LoVo (cell line): ENCODE data around the gene PPOX.
A peak's percentile ranks its signal among the peaks of the same experiment; 100 is the strongest.

Experiments used
- DNase-seq: peaks from one replicate; pipeline ENCODE4 v3.0.0-alpha.2; 2016; ENCODE audit warnings: low spot score

Gene PPOX

DNA sequence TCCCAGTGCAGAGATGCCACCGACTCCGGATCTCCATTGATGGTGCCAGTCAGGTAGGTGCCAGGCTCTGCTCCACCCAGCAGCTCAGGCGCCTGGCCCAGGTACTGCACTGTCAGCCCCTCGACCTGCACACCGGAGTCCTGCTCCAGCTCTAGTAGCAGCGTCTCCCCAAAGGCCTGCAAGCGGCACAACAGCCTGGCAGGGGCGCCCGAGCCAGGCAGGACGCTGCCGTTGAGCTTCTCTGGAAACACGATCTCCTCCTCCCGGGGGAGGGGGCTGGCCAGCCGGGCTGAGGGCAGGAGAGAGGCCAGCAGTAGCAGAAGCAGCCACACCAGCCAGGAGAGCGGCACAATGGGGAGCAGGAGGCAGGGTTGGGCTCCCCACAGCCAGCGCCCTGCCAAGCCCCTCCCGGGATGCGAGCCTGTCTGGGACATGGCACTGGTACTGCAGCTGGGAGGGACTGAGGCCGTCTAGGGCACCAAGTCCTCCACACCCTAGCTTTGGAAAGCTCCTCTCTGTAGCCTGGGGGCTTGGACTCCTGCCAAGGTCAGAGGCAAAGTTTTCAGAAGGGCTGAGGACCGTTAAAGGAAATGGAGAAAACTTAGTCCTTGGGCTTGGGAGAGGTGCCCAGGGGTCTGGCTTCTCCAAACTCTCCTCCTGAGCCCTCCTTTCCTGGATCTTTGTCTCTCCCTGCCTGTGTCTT lies 32.1 kb downstream of the PPOX start:
- no peak for DNase-seq

DNA sequence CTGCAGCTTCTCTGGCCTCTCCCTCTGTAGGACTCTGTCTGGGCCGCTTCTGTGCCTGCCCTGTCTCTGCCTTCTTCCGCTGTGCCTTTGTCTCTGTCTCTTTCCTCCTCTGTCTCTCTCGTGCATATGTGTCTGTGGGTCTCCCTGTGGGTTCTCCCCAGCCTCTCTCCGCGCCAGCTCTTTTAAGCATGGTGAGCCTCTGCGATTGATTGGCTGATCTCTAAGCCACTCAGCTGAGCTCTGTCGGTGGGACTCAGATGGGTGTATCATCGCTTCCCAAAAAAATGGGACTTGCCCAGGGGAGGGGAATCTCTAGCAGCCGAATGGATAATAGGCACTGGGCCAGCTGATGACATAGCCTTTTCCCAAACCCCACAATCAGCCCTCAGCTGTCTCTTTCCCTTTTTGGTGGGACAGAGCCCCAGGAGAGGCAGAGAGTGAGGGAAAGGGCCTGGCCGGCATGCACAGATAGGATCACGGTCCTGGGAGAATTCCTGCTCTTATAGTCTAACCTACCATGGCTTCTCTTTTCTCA lies 32.7 kb downstream of the PPOX start, which contains the start of gene ADAMTS4:
ADAMTS4 (minus strand) TSS at position 158 of the 535 bp plus-strand sequence. CDS start 427 bp downstream, outside the sequence.
- no peak for DNase-seq

DNA sequence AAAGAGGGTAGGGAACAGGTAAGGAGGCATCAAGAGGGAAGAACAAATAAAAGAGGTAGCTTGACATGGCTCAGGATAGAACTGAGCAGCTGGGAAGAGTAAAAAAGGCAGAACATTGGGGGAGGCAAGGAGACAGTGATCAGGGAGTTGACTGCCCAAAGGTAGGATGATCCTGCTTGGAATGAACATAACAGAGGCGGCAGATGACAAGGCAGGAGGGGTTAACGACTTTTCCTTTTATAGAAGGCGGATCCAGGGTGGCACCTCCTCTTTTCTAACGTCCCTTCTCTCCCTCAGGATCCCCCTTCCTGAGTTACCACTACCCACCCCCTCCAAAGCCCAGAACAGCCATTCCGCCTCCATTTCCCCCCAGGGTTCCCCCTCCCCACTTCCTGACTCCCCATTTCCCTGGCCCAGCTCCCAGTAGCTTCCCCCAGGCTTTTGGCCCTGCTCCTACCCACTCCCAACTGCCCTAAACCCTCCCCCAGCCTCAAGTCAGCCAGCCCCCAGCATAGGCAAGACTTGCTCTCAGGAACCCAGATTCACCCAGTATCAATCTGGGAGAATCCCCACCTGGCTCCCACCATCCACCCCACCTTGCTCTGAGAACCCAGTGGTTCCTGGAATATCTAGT lies 33.4 kb downstream of the PPOX start:
- no peak for DNase-seq

DNA sequence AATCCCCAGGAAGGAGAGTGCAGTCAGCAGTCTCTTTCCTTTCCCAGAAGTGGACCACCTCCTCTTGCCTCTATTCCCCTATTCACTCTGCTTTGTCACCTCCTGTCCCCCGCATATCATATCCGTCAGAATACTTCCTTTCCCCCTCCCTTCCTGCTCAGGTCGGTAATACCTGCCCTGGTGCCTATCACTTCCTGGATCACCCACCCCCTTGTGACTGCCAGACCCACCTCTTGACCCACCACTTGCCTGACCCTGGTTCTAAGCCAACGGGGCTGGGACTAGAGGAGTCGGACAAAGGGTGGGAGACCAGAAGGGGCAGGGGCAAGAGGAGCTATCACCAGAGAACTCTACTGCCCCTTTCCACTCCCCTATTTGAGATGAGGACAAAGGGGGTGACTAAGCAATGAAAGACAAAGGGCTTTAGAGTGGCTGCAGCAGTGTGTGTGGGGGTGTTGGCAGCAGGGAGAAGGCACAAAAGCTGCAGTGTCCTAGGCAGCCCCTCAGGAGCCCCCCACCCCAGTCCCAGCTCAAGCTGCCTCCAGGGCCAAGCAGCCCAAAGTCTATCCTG lies 34.3 kb downstream of the PPOX start:
- DNase-seq = no peak

DNA sequence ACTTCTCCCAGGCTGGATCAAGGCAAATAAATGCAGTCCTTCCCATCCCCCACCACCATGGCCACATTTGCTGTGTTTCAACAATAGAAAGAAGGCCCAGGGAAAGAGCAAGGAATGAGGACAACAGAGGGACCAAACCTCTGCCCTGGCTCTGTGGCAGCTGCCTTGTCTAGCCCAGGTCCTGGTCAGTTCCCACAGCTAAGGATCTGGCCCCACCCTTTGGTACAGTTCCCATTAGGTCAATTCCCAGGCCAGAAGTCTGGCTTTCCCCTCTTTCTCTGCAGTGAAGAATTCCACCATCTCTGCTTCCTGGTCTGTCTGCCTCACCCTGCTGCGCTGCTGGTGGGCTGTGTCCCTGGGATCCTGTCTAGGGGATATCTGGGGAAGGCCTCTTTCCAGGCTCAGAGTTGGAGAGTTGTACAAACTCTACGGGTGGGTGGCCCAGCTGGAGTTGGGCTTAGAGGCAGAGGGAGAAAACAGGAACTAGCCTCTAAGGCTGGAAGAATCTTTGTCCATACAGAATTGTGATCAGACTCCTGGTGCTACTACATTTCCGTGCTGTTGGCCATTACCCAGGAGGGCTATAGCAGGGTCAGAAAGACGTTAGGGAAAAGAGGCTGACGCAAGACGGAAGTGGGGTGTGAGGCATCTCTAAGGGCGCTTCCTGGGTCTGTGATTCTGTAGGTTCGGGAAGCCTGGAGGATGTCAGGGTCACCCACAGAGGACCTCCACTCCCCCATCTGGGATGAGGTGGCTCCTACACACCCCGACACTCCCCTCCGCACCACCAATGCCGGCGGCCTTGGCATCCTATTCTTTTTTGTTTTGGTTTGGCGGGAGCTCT lies 35.0 kb downstream of the PPOX start:
- DNase-seq = no peak

DNA sequence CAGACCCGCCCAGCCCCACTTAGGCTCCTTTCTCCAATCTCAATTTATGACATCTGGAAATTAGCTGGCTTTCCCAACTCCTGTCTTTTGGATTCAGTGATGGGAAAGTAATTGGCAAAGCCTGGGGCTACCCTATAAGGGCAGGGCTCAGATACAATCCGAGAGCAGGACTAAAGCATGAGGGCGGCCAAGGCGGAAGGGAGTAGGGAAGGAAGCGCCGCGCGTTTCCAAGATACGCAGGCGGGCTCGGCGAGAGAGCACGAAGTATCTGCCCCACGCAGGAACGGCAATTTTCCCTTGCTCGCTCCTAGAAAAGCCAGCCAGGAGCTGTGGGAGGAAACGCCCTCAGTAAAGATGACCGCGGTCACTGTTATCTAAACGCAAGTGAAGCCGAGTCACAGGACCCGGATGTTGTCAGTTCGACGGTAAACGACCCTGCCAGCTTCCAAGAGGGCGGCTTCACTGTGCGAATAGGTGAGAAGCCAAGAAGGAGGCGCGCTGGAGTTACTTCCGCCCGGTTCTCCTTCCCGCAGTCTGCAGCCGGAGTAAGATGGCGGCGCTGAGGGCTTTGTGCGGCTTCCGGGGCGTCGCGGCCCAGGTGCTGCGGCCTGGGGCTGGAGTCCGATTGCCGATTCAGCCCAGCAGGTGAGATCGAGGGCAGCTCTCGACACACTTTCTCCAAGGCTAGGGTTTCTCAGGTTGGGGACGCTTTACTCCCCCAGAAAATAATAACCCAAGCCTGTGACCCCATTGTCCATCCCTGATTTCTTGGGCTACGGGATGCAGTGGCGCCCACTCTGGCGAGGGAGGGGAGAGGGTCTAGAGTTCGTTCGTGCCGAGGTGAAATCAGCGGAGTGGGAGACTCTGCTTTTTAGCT lies 35.8 kb downstream of the PPOX start, which contains the start of gene NDUFS2:
NDUFS2 (plus strand) TSS at position 532 of the 877 bp plus-strand sequence; CDS start at position 551, 19 bp downstream.
- peak; percentile 99 for DNase-seq

DNA sequence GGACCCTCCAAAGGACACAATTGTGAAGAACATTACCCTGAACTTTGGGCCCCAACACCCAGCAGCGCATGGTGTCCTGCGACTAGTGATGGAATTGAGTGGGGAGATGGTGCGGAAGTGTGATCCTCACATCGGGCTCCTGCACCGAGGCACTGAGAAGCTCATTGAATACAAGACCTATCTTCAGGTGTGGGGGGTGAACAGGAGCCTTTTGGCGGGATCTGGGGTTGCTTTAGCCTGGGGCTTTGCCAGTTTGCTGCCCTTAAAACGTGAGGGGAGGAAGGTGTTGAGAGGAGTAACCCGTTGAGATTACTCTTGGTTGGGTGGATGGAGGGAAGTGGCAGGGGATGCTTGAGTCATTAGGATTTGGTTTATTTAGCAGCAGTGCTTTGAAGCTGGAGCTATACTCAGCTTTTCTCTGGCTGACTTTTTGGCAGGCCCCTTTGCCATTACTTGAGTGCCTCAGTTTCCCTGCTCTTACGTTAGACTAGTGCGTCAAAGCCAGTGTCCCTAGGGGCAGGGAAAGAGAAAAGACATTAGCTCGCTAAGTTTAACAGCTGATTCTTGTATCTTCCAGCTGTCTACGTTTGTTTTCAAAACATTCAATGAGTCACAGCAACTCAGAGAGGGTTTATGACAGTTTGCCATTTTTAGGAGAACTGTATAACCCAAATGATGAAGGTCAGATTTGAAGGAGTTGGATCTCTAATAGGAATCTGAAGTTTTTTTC lies 40.4 kb downstream of the PPOX start:
- DNase-seq = no peak

DNA sequence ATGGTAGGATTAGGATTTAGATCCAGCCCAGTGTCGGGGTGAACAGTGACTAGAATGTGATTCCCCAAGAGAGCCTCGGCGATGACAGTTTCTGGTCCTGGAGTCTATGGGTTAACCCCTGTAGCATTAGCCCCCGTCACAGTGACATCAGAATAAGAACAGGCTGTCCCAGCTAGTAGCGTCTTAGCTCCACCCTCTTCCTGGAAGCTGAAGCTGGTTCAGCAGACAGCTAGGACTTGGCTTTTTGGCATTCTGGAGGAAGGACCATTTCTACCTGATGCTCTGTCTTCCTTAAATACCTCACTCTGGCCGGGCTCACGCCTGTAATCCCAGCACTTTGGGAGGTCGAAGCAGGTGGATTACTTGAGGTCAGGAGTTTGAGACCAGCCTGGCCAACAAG lies 40.9 kb downstream of the PPOX start:
- no peak for DNase-seq

DNA sequence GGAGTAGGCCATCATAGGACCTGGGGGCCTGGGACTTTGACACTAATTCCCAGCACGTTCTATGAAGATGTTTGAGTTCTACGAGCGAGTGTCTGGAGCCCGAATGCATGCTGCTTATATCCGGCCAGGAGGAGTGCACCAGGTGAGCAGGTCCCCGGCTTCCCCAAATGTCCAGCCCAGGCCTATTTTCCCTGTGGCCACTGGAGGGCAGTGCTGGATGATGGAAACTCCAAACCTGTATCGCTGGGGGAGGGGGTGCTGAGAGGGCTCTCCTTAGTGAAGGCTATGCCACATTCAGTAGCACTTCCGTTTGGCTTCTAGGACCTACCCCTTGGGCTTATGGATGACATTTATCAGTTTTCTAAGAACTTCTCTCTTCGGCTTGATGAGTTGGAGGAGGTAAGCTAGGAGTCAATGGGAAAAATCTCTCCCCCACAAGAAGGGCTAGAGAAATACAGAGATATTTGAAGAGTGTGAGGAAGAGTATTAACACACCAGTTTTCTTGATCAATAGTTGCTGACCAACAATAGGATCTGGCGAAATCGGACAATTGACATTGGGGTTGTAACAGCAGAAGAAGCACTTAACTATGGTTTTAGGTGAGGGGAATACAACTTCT lies 43.7 kb downstream of the PPOX start:
- DNase-seq = peak; percentile 56

DNA sequence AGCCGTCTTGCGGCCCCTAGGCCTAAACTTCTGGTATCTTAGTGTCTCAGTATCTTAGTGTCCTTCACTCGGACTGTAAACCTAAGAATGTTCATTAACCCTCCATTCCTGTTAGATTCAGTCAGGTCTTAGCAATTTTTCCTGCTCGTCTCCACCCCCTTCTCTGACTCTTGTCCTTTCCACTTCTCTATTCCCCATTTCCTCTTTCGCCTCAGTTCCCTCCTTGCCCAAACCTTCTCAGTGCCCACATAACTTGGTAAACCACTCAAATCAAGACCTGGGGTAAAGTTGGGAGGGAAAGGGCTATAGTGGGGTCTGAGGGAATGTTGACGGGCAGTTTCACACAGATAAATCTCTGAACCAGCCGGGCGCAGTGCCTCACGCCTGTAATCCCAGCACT lies 48.1 kb downstream of the PPOX start:
- DNase-seq = no peak

DNA sequence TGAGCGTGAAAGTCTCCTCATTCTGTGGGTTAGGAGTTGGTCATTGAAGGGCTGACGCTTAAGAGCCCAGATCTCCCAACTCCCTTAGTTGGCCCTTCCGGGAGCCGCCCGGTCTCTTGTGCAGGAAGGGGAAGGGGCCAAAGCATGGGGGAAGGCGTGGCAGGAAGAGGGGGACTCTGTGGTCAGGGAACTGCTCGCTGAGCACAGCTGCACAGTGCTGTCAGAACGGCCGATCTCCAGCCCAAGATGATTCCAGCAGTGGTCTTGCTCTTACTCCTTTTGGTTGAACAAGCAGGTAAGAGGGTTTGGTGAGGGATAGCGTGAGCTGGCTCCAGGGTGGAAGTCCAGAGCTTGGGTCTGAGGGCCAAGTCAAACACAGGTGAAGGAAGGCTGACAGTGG lies 48.9 kb downstream of the PPOX start, which contains the start of gene FCER1G:
FCER1G (plus strand) TSS at position 220 of the 400 bp plus-strand sequence; CDS start at position 247, 27 bp downstream.
- DNase-seq = no peak

DNA sequence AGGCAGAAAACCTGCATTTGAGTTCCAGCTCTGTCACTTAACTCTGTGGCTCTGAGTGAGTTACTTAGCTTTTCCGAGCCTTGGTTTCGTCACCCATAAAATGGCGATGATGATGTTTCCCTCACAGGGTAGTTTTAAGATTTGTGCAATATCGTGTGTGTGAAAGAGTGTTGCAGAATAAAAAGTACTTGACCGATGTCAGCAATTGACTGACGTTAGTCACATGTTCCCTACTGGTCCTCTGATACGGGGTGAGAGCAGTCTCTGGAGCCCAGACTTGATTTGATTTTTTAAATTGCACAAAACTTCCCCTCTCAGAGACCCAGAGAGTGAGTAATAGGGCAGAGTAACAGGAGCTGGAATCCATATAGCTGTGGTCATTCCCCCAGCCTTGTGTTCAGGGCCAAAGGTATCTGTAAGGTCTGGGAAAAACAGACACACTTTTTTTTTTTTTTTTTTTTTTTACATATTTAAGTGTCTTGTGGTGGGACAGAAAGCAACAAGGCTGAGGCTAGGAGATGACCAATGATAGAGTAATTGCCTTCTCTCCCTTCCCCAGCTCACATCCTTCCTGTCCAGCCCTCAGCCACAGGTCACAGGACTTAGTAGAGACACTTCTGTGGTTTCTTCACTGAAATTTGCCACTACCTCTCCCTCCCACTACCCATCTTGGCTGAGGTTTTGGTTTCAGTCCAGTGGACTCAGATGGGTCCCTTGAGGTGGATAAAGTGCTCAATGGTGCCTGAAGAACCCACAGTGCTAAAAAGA lies 50.9 kb downstream of the PPOX start:
- no peak for DNase-seq

DNA sequence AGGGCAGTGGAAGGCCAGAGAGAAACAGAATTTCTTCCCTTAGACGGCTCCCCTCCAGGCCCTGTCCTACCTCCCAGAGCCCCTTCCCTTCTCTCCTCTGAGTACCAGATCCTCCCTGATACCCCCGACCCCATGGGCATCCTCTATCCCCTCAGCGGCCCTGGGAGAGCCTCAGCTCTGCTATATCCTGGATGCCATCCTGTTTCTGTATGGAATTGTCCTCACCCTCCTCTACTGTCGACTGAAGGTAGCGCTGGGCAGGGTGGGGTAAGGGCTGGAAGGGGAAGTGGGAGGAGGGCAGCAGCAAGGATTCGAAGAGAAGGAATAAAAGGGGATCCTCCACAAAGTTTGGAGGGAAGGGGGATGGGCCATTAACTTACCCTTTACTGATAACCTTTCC lies 51.6 kb downstream of the PPOX start:
- no peak for DNase-seq

DNA sequence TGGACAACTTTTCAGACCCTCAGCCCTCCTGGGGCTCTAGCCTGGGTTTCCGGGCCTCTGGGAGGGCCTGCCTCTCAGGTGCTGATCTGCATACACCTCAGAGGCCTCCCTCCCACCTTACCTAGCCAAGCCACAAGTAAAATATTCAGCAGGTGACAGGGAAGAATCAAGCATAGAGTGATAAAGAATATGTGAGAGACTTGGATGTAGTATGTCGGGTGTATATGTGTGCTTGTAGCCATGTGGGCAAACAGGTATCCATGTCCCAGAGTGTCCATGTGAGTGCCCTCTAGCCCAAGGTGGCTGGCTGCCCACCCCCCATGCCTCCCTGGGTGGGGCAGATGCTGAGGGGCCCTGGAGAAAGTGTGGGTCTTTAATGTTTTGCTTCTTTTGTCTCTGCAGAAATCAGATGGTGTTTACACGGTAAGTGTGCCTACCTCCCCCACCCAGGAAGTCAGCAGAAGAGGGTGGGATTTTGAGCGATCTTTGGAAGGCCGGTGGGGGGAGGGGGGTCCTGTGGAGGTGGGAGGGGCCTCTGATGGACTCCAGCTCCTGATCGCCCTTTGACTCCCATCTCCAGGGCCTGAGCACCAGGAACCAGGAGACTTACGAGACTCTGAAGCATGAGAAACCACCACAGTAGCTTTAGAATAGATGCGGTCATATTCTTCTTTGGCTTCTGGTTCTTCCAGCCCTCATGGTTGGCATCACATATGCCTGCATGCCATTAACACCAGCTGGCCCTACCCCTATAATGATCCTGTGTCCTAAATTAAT lies 52.3 kb downstream of the PPOX start:
- no peak for DNase-seq

DNA sequence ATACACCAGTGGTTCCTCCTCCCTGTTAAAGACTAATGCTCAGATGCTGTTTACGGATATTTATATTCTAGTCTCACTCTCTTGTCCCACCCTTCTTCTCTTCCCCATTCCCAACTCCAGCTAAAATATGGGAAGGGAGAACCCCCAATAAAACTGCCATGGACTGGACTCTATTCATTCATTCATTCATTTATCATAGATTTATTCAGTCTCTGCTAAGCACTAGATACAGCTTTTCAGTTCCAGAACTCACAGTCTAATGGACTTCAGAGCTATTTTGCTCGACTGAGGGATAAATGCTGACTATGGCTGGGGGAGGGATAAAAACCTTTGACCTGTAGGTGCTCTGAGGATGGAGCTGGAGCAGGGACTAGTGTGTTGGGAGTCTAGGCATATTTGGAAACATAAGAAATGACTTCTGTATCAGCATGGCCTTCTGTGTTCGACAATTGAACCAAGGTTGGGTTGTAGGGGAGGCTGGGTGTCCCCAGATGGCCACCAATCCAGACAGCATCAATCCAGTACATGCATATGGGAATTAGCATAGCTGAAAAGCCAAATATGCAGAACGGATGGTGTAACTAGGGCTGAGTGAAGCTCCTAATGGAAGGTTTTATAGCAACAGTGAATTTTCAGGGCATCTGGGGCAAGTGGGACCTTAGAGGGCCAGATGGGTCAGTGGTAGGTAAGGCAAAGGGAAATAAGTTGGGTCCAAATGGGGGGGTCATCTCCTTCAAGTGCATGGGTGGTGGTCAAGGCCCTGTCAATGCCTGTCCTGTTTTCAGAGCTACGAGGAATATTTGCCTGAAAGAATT lies 53.1 kb downstream of the PPOX start:
- DNase-seq = no peak

DNA sequence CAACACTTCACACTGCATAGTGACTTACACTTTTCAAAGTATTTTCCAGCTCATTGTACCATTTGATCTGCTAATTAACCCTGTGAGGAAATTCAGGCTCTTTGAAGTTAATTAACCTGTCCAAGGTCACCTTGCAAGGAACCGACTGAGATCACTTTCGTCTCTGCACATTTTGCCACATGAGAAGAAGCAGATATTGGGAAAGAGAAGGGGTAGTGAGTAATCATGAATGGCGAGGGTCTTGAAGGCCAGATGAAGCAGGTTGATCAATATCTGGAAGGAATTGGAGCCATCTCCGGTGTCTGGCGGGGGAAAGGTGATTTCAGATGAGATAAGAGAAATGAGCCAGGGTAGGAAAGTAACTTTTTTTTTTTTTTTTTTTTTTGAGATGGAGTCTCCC lies 53.8 kb downstream of the PPOX start:
- DNase-seq = no peak
